Naive thymus-derived CD8-positive, alpha-beta T cell (primary cell): ENCODE measurements around the gene LRRTM4. TPM values are rescaled to one million over a fixed set of nuclear protein-coding genes. Genes with fewer than 3 reads are reported as not detected.
"Not testable (repeated sequence)": the region's sequence is repeated elsewhere in the genome, so short reads cannot be mapped to it uniquely, and the experiment has no call there.

Experiments used
- ATAC-seq, 2 donors: fragments of 150-1000 bp; cut with Tn5 transposase in 1 of 2; sonication (Bioruptor Pico), chemical (Tn5 transposase) in 1 of 2; 1 replicate in 1 of 2; 2 replicates in 1 of 2; pipeline ENCODE4 v1.10.0; 2021; ENCODE audit warnings: mild to moderate bottlenecking in 2 of 2, moderate library complexity in 2 of 2
- POLR2A ChIA-PET: fragments of 350-600 bp; sonication (Branson Sonifier 250); formaldehyde crosslinking; loops from one replicate; lab custom pipeline; 2021; ENCODE audit warnings: antibody characterized with exemption; lab: Charles Lee
- DNase-seq, 10 donors: peaks; one replicate each; pipeline versions ENCODE4 v3.0.0 to v3.0.0-alpha.2; 2020 to 2022
- H3K27ac Mint-ChIP-seq, 10 donors: one replicate each; pipeline ENCODE4 v1.8.0; 2020 to 2022; ENCODE audit warnings: mild to moderate bottlenecking in 10 of 10, mixed read lengths in 10 of 10, moderate library complexity in 4 of 10, inconsistent platforms in 1 of 10
- H3K27me3 Mint-ChIP-seq, 5 donors: one replicate each; pipeline ENCODE4 v1.8.0; 2021 to 2022; ENCODE audit warnings: mixed read lengths in 5 of 5
- H3K36me3 Mint-ChIP-seq, 3 donors: one replicate each; pipeline ENCODE4 v1.8.0; 2020 to 2022; ENCODE audit warnings: mixed read lengths in 3 of 3, mild to moderate bottlenecking in 2 of 3, inconsistent platforms in 1 of 3
- H3K4me1 Mint-ChIP-seq, 4 donors: one replicate each; pipeline ENCODE4 v1.8.0; 2021 to 2022; ENCODE audit warnings: mixed read lengths in 4 of 4
- H3K4me3 Mint-ChIP-seq, 10 donors: one replicate each; pipeline ENCODE4 v1.8.0; 2020 to 2022; ENCODE audit warnings: mild to moderate bottlenecking in 10 of 10, mixed read lengths in 10 of 10, moderate library complexity in 6 of 10, inconsistent platforms in 1 of 10
- H3K9me3 Mint-ChIP-seq, 9 donors: one replicate each; pipeline ENCODE4 v1.8.0; 2020 to 2022; ENCODE audit warnings: mixed read lengths in 9 of 9, mild to moderate bottlenecking in 3 of 9, inconsistent platforms in 1 of 9, moderate library complexity in 1 of 9
- polyA plus RNA-seq, 3 donors: library from polyadenylated mRNA; unstranded; fragments of 300-500 nt; fragmentation: Illumina TruSeq; gene quantifications; one replicate each; pipeline ENCODE4 v1.2.3, GENCODE V29; 2021
- total RNA-seq, 8 experiments: library from RNA in 2 of 8; stranded (reverse) in 2 of 8; gene quantifications; one replicate each; pipeline ENCODE4 v1.2.3 and lab custom pipeline; 2021 to 2026

LRRTM4 gene
- total and polyA plus RNA-seq, 5 experiments from 2014 or later: not detected

- Mint-ChIP-seq H3K4me1 (peaks cover 0 to 4% (median 0%) of the 10 kb centered on the region in 4 donors), H3K4me3 (no peak overlapping the region), H3K9me3 (peaks cover 3 to 34% (median 17%) of the 10 kb centered on the region in 9 donors), H3K27ac (no peak overlapping the region), H3K27me3 (peaks cover 2 to 24% (median 5%) of the 10 kb centered on the region in 5 donors), H3K36me3 (peaks cover 0 to 12% (median 0%) of the 10 kb centered on the region in 3 donors)
- no peak for DNase-seq
- no peak for ATAC-seq
- POLR2A ChIA-PET: no interaction called here
These were observed 436.1 kb downstream of the LRRTM4 start for GRCh38 chr2:77086051-77086450.

- no peak overlapping the region for H3K4me3 Mint-ChIP-seq
- H3K36me3 Mint-ChIP-seq: peaks cover 0 to 8% (median 0%) of the 10 kb centered on the region in 3 donors
- POLR2A ChIA-PET: no interaction called here
- peaks cover 0 to 4% (median 0%) of the 10 kb centered on the region in 4 donors for H3K4me1 Mint-ChIP-seq
- ATAC-seq (no peak), DNase-seq (no peak)
- H3K27ac Mint-ChIP-seq: no peak overlapping the region
- peaks cover 3 to 35% (median 17%) of the 10 kb centered on the region in 9 donors for H3K9me3 Mint-ChIP-seq
- H3K27me3 Mint-ChIP-seq: peaks cover 2 to 22% (median 4%) of the 10 kb centered on the region in 5 donors
These were observed 436.6 kb downstream of the LRRTM4 start for GRCh38 chr2:77085561-77085960.

DNA sequence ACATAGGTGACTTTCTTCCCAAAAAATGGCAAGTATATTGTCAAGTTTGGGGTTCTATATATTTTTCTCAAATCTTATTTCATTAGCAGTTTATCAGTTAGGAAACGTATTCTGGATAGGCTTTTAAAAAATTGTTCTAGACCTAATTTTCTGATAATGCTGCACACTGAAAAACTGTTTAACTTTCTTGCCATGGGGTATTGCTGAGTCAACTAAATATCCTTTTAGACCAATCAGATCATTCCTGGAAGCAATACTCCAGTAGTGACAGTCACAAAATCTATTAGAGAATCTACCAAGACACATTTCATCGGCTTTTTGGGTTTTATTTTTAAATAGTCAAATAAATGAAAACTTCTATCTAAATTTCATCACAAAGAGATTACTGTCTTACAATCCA is 440.6 kb downstream of the LRRTM4 start:
- POLR2A ChIA-PET: no interaction called here
- Mint-ChIP-seq H3K9me3 (peaks cover 2 to 16% (median 10%) of the 10 kb centered on the region in 9 donors), H3K27ac (no peak overlapping the region), H3K4me3 (no peak overlapping the region), H3K36me3 (no peaks in the 10 kb centered on the region), H3K4me1 (no peaks in the 10 kb centered on the region), H3K27me3 (no peaks in the 10 kb centered on the region)
- ATAC-seq: no peak
- no peak for DNase-seq

GRCh38 chr2:77064324-77064723 is 457.9 kb downstream of the LRRTM4 start:
- Mint-ChIP-seq H3K36me3 (no peaks in the 10 kb centered on the region), H3K9me3 (peaks cover 8 to 21% (median 13%) of the 10 kb centered on the region in 9 donors), H3K4me3 (no peak overlapping the region), H3K4me1 (no peaks in the 10 kb centered on the region), H3K27ac (no peak overlapping the region), H3K27me3 (no peaks in the 10 kb centered on the region)
- ATAC-seq (no peak), DNase-seq (no peak)
- POLR2A ChIA-PET: no interaction called here

DNA sequence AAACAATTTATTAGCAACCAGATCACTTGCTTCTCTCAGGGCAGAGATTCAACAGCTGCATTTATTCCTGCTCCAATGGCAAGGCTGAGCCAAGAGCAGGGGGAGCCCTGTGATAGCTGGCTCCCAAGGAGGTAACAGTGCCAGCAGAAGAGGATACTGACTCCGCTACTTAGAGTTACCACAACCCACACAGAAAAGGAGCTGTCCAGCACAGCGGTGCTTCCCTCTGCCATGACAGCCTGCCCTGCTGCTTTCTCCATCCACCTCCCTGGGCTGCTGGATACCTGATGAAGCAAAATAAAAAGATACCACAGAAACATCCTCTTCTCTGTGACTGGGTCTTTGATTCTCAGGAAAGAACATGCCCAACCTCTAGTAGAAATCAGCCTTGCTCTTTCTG is 467.2 kb downstream of the LRRTM4 start:
- Mint-ChIP-seq H3K4me1 (no peaks in the 10 kb centered on the region), H3K27ac (no peak overlapping the region), H3K4me3 (no peak overlapping the region), H3K36me3 (no peaks in the 10 kb centered on the region), H3K27me3 (no peaks in the 10 kb centered on the region), H3K9me3 (peaks cover 0 to 19% (median 5%) of the 10 kb centered on the region in 9 donors)
- ATAC-seq: no peak
- no peak for DNase-seq
- POLR2A ChIA-PET: no interaction called here

- Mint-ChIP-seq H3K4me3 (no peak overlapping the region), H3K27ac (no peak overlapping the region), H3K4me1 (no peaks in the 10 kb centered on the region), H3K36me3 (no peaks in the 10 kb centered on the region), H3K9me3 (peaks cover 2 to 21% (median 10%) of the 10 kb centered on the region in 9 donors), H3K27me3 (no peaks in the 10 kb centered on the region)
- DNase-seq: no peak
- no peak for ATAC-seq
- POLR2A ChIA-PET: no interaction called here
These were observed 475.8 kb downstream of the LRRTM4 start for GRCh38 chr2:77046339-77046738.

DNA sequence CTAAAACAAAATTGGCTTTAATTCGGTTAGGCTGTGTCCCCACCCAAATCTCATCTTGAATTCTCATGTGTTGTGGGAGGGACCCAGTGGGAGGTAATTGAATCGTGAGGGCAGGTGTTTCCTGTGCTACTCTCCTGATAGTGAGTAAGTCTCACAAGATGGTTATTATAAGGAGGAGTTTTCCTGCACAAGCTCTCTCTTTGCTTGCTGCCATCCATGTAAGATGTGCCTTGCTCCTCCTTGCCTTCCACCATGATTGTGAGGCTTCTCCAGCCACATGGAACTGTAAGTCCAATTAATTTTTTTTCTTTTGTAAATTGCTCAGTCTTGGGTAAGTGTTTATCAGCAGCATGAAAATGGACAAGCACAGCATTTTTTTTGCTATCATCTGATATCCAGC is 476.7 kb downstream of the LRRTM4 start:
- H3K4me1 Mint-ChIP-seq, DNase-seq: not testable (repeated sequence)

DNA sequence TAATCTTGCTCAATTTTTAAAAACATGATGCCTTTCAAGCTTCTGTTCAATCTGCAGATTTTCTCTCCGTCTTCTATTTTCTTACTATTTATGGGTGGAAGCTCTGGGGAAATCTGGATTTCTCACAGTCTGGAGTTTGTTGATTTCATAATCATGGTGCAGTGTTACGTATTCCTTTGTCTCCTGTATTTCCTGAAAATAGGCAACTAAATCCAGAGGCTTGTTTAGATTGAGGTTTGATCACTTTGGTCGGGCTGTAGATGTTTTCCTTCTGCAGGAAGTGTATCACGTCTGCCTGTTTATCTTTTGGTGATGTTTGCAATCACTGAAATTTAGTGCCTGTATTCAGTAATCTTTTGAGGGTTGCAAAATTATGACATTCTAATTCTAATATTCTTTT is 487.7 kb downstream of the LRRTM4 start:
- peaks cover 0 to 19% (median 8%) of the 10 kb centered on the region in 9 donors for H3K9me3 Mint-ChIP-seq
- no peaks in the 10 kb centered on the region for H3K36me3 Mint-ChIP-seq
- POLR2A ChIA-PET: no interaction called here
- H3K4me1 Mint-ChIP-seq: no peaks in the 10 kb centered on the region
- no peaks in the 10 kb centered on the region for H3K27me3 Mint-ChIP-seq
- H3K27ac Mint-ChIP-seq: no peak overlapping the region
- H3K4me3 Mint-ChIP-seq: no peak overlapping the region
- DNase-seq (no peak), ATAC-seq (no peak)

More for the DNA sequence above, 476.7 kb downstream of the LRRTM4 start:
- peaks cover 2 to 27% (median 10%) of the 10 kb centered on the region in 9 donors for H3K9me3 Mint-ChIP-seq
- H3K36me3 Mint-ChIP-seq, H3K27ac Mint-ChIP-seq, POLR2A ChIA-PET, H3K4me3 Mint-ChIP-seq, ATAC-seq, H3K27me3 Mint-ChIP-seq: not testable (repeated sequence)

DNA sequence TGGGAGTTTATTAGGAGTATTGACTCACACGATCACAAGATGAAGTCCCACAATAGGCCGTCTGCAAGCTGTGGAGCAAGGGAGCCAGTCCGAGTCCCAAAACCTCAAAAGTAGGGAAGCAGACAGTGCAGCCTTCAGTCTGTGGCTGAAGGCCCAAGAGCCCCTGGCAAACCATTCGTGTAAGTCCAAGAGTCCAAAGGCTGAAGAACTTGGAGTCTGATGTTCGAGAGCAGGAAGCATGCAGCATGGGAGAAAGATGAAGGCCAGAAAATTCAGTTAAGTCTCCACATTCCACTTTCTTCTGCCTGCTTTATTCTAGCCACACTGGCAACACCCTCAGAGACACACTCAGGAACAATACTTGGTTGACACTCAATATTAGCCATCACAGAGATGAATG is 492.9 kb downstream of the LRRTM4 start:
- H3K4me3 Mint-ChIP-seq, DNase-seq, H3K27ac Mint-ChIP-seq, H3K4me1 Mint-ChIP-seq, H3K36me3 Mint-ChIP-seq, ATAC-seq, H3K27me3 Mint-ChIP-seq, POLR2A ChIA-PET: not testable (repeated sequence)
- peaks cover 0 to 36% (median 9%) of the 10 kb centered on the region in 9 donors for H3K9me3 Mint-ChIP-seq

GRCh38 chr2:77028032-77028600 is 494.1 kb downstream of the LRRTM4 start:
- POLR2A ChIA-PET: no interaction called here
- H3K27ac Mint-ChIP-seq: no peak overlapping the region
- peaks cover 0 to 36% (median 14%) of the 10 kb centered on the region in 9 donors for H3K9me3 Mint-ChIP-seq
- DNase-seq (no peak), ATAC-seq (no peak)
- no peak overlapping the region for H3K4me3 Mint-ChIP-seq
- no peaks in the 10 kb centered on the region for H3K27me3 Mint-ChIP-seq
- no peaks in the 10 kb centered on the region for H3K4me1 Mint-ChIP-seq
- no peaks in the 10 kb centered on the region for H3K36me3 Mint-ChIP-seq

DNA sequence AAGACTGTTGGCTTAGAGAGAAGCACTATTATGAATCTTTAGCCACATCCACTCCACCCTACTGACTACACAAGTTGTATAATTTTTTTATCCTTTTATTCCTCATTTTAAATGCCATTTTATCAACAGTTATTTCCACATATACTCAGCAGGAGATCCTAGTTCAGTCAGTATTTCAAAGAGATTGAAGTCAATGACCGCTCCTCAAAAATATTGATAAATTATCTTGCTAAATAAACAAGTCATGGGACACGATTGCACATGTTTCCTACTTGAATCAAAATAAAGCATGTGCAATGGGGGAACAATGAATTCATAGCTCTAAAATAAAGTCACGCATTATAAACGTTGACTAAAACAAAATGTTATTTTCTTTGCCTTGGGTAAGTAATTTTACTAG is 496.5 kb downstream of the LRRTM4 start:
- Mint-ChIP-seq H3K36me3 (no peaks in the 10 kb centered on the region), H3K4me1 (no peaks in the 10 kb centered on the region), H3K27me3 (no peaks in the 10 kb centered on the region), H3K4me3 (no peak overlapping the region), H3K9me3 (peaks cover 0 to 29% (median 14%) of the 10 kb centered on the region in 9 donors), H3K27ac (no peak overlapping the region)
- no peak for ATAC-seq
- POLR2A ChIA-PET: no interaction called here
- DNase-seq: no peak

DNA sequence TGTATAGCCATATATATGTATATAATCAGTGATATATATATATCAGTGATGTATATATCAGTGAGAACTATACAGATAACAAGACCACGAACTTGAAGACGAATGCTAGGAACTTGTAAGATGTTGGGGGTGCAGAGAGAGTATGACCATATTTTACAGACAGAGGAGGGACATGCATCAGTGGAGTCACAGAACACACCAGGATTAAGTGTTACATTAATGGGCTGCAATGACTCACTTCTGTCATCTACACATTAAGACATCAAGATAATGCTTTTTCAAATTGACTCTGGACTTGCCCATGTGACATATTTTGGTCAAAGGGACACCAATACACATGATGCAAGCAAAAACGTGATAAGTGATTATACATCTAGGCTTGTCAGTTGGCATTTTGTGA is 501.0 kb downstream of the LRRTM4 start:
- no peak for DNase-seq
- Mint-ChIP-seq H3K4me1 (no peaks in the 10 kb centered on the region), H3K27ac (no peak overlapping the region), H3K27me3 (no peaks in the 10 kb centered on the region), H3K36me3 (no peaks in the 10 kb centered on the region), H3K9me3 (peaks cover 0 to 17% (median 6%) of the 10 kb centered on the region in 9 donors), H3K4me3 (no peak overlapping the region)
- no peak for ATAC-seq
- POLR2A ChIA-PET: no interaction called here

DNA sequence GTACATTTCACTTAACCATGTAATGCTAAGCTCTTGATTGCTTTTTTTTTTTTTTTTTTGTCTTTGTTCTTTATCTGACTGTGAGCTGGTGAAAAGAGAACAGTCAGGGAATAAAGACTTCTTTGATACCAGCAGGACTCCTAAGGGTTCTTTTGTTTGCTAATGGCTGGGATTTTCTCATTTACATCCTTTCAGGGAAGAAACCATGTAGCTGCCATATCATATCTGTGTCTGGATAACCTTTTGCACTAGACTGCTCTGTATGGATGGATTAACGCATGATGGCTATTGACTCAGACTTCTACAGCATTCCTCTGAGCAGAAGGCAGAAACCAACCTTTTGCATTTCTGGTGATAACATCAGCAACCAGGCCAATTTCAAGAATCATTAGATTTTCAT is 504.0 kb downstream of the LRRTM4 start:
- Mint-ChIP-seq H3K27ac (no peak overlapping the region), H3K9me3 (peaks cover 0 to 10% (median 6%) of the 10 kb centered on the region in 9 donors), H3K36me3 (no peaks in the 10 kb centered on the region), H3K4me3 (no peak overlapping the region), H3K27me3 (no peaks in the 10 kb centered on the region), H3K4me1 (no peaks in the 10 kb centered on the region)
- ATAC-seq (no peak), DNase-seq (no peak)
- POLR2A ChIA-PET: no interaction called here

DNA sequence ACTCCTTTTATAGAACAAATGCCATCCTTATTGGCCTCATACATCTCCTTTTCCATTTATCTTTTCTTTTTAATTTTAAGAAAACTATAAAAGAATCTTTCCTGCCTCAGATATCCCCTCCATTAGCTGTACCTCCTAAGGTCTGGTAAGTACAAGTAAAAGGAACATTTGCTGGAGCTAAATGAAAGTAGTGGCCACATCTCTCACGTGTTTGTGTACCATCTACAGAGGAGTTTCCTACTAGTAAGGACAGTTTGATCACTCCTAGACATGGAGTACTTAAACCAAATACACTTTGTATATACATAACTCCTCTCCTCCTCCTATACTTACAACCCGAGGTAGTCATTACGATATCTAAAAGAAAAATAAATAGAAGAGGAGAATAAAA is 504.8 kb downstream of the LRRTM4 start:
- H3K4me1 Mint-ChIP-seq: no peaks in the 10 kb centered on the region
- POLR2A ChIA-PET: no interaction called here
- H3K27me3 Mint-ChIP-seq: no peaks in the 10 kb centered on the region
- ATAC-seq (no peak), DNase-seq (no peak)
- no peak overlapping the region for H3K4me3 Mint-ChIP-seq
- H3K27ac Mint-ChIP-seq: no peak overlapping the region
- H3K36me3 Mint-ChIP-seq: no peaks in the 10 kb centered on the region
- peaks cover 0 to 13% (median 4%) of the 10 kb centered on the region in 9 donors for H3K9me3 Mint-ChIP-seq
